ENCODE data around the gene SOX6.

The SOX6 gene

GRCh38 chr11:16361108-16361865 lies 4.9 kb upstream of the SOX6 start:
- peaks cover 2% of the 10 kb centered on the region for H3K27me3 Mint-ChIP-seq (ENCODE audit: low read depth, poor library complexity)
- TF ChIP-seq CTCF (IDR thresholded peaks at IDR 0.05) = no peak
- no peak overlapping the region for H3K4me3 Mint-ChIP-seq
- no peaks in the 10 kb centered on the region for H3K9me3 Mint-ChIP-seq
- peaks cover 22% of the 10 kb centered on the region for H3K4me1 Mint-ChIP-seq
- DNase-seq = no peak
- no peak overlapping the region for H3K27ac Mint-ChIP-seq
- H3K36me3 Mint-ChIP-seq (ENCODE audit: low read depth) = no peaks in the 10 kb centered on the region

GRCh38 chr11:16359369-16359768 lies 3.0 kb upstream of the SOX6 start:
- Mint-ChIP-seq H3K27ac (no peak overlapping the region), H3K27me3 (ENCODE audit: low read depth, poor library complexity) (peaks cover 2% of the 10 kb centered on the region), H3K4me3 (no peak overlapping the region), H3K4me1 (peaks cover 30% of the 10 kb centered on the region), H3K9me3 (no peaks in the 10 kb centered on the region), H3K36me3 (ENCODE audit: low read depth) (no peaks in the 10 kb centered on the region)
- TF ChIP-seq CTCF (IDR thresholded peaks at IDR 0.05) = no peak
- no peak for DNase-seq

GRCh38 chr11:16358726-16359125 lies 2.4 kb upstream of the SOX6 start:
- no peak overlapping the region for H3K4me3 Mint-ChIP-seq
- H3K36me3 Mint-ChIP-seq (ENCODE audit: low read depth) = no peaks in the 10 kb centered on the region
- H3K9me3 Mint-ChIP-seq = no peaks in the 10 kb centered on the region
- no peak for DNase-seq
- H3K27ac Mint-ChIP-seq = no peak overlapping the region
- no peak for TF ChIP-seq CTCF (IDR thresholded peaks at IDR 0.05)
- peaks cover 2% of the 10 kb centered on the region for H3K27me3 Mint-ChIP-seq (ENCODE audit: low read depth, poor library complexity)
- peaks cover 30% of the 10 kb centered on the region for H3K4me1 Mint-ChIP-seq

GRCh38 chr11:16357775-16358174 lies 1.4 kb upstream of the SOX6 start:
- peaks cover 2% of the 10 kb centered on the region for H3K27me3 Mint-ChIP-seq (ENCODE audit: low read depth, poor library complexity)
- H3K4me3 Mint-ChIP-seq = no peak overlapping the region
- H3K9me3 Mint-ChIP-seq = no peaks in the 10 kb centered on the region
- TF ChIP-seq CTCF (IDR thresholded peaks at IDR 0.05) = no peak
- no peak for DNase-seq
- no peak overlapping the region for H3K27ac Mint-ChIP-seq
- H3K36me3 Mint-ChIP-seq (ENCODE audit: low read depth) = no peaks in the 10 kb centered on the region
- H3K4me1 Mint-ChIP-seq = peaks cover 35% of the 10 kb centered on the region

- DNase-seq = no peak
- H3K4me3 Mint-ChIP-seq = no peak overlapping the region
- peak overlapping the region; percentile 81 for H3K27ac Mint-ChIP-seq
- H3K27me3 Mint-ChIP-seq (ENCODE audit: low read depth, poor library complexity) = peaks cover 7% of the 10 kb centered on the region
- TF ChIP-seq CTCF (IDR thresholded peaks at IDR 0.05) = no peak
- peaks cover 29% of the 10 kb centered on the region for H3K4me1 Mint-ChIP-seq
- H3K36me3 Mint-ChIP-seq (ENCODE audit: low read depth) = no peaks in the 10 kb centered on the region
- no peaks in the 10 kb centered on the region for H3K9me3 Mint-ChIP-seq
Measured at GRCh38 chr11:16356761-16357393, 531 bp upstream of the SOX6 start.

GRCh38 chr11:16352707-16353106 lies 3.6 kb downstream of the SOX6 start:
- Mint-ChIP-seq H3K4me1 (peaks cover 25% of the 10 kb centered on the region), H3K9me3 (no peaks in the 10 kb centered on the region)
- DNase-seq = no peak

More at GRCh38 chr11:16352707-16353106, 3.6 kb downstream of the SOX6 start:
- Mint-ChIP-seq H3K36me3 (ENCODE audit: low read depth) (no peaks in the 10 kb centered on the region), H3K27me3 (ENCODE audit: low read depth, poor library complexity) (peaks cover 4% of the 10 kb centered on the region), H3K4me3 (no peak overlapping the region), H3K27ac (no peak overlapping the region)
- TF ChIP-seq CTCF (IDR thresholded peaks at IDR 0.05) = no peak

All from nephron progenitor cell (in vitro differentiated cells).